ENCODE data around the gene USP47. TPM values are rescaled to one million over a fixed set of nuclear protein-coding genes. Genes with fewer than 3 reads are reported as not detected.

Gene USP47
- total RNA-seq, 1 experiment from 2014 or later: 24.2 TPM

- no peaks in the 10 kb centered on the region for H4K20me1 ChIP-seq (ENCODE audit: insufficient read depth)
- H3K9me2 ChIP-seq (ENCODE audit: insufficient read depth): no peaks in the 10 kb centered on the region
- intact Hi-C loops (cut with micrococcal nuclease; ENCODE audit: unreplicated experiment): no loop called here
- H3K27ac ChIP-seq: no peak overlapping the region
- ChIA-PET POLR2A (ENCODE audit: unreplicated experiment) (no interaction called here), CTCF (interaction anchor here (0.6 to 1.5 kb wide), 2 partner anchors 12 to 76 kb away, joined by 3 to 5 read pairs; no protein-coding TSS in a partner anchor)
- H3K27me3 ChIP-seq (ENCODE audit: insufficient read depth, low read depth): no peaks in the 10 kb centered on the region
- no peak overlapping the region for H2AFZ ChIP-seq
- H3F3A ChIP-seq (ENCODE audit: insufficient read depth, low read depth): no peaks in the 10 kb centered on the region
- no TSS peak for BruUV-seq (replicated peaks)
- H3K36me3 ChIP-seq (ENCODE audit: low read depth): no peaks in the 10 kb centered on the region
- TF ChIP-seq CTCF (conservative IDR thresholded peaks at IDR 0.05): no peak
- TF ChIP-seq EZH2 (IDR thresholded peaks at IDR 0.05; ENCODE audit: low read depth): no peak
- no peak for DNase-seq
- no peaks in the 10 kb centered on the region for H3K4me1 ChIP-seq (replicated peaks; ENCODE audit: insufficient read depth)
- H3K9me3 ChIP-seq (ENCODE audit: insufficient read depth, low read depth): no peaks in the 10 kb centered on the region
- H3K4me3 ChIP-seq: no peak overlapping the region
- H3K79me2 ChIP-seq (ENCODE audit: low read depth): no peaks in the 10 kb centered on the region
- H3K4me2 ChIP-seq: no peak overlapping the region
These were observed 126.1 kb downstream of the USP47 start for GRCh38 chr11:11967669-11968510.

GRCh38 chr11:11968511-11969280, 126.9 kb downstream of the USP47 start:
- Histone ChIP-seq H3K27me3 (ENCODE audit: insufficient read depth, low read depth) (no peaks in the 10 kb centered on the region), H3K4me2 (no peak overlapping the region), H3K79me2 (ENCODE audit: low read depth) (no peaks in the 10 kb centered on the region), H3K9me3 (ENCODE audit: insufficient read depth, low read depth) (no peaks in the 10 kb centered on the region), H3K4me1 (replicated peaks; ENCODE audit: insufficient read depth) (no peaks in the 10 kb centered on the region), H2AFZ (no peak overlapping the region), H3K36me3 (ENCODE audit: low read depth) (no peaks in the 10 kb centered on the region), H3K4me3 (no peak overlapping the region), H3K27ac (no peak overlapping the region), H3F3A (ENCODE audit: insufficient read depth, low read depth) (no peaks in the 10 kb centered on the region), H3K9me2 (ENCODE audit: insufficient read depth) (no peaks in the 10 kb centered on the region), H4K20me1 (ENCODE audit: insufficient read depth) (no peaks in the 10 kb centered on the region)
- no peak for TF ChIP-seq EZH2 (IDR thresholded peaks at IDR 0.05; ENCODE audit: low read depth)
- TF ChIP-seq CTCF (conservative IDR thresholded peaks at IDR 0.05): no peak
- ChIA-PET CTCF (no interaction called here), POLR2A (ENCODE audit: unreplicated experiment) (no interaction called here)
- no peak for DNase-seq
- intact Hi-C loops (cut with micrococcal nuclease; ENCODE audit: unreplicated experiment): no loop called here
- BruUV-seq (replicated peaks): no TSS peak

- POLR2A ChIA-PET (ENCODE audit: unreplicated experiment): no interaction called here
- no peak for DNase-seq
- H4K20me1 ChIP-seq (ENCODE audit: insufficient read depth): no peaks in the 10 kb centered on the region
These were observed 127.8 kb downstream of the USP47 start for GRCh38 chr11:11969380-11970215.

More at GRCh38 chr11:11969380-11970215, 127.8 kb downstream of the USP47 start:
- H3K79me2 ChIP-seq (ENCODE audit: low read depth): no peaks in the 10 kb centered on the region
- no peak overlapping the region for H3K27ac ChIP-seq
- no peak overlapping the region for H3K4me3 ChIP-seq
- H3F3A ChIP-seq (ENCODE audit: insufficient read depth, low read depth): no peaks in the 10 kb centered on the region
- H2AFZ ChIP-seq: no peak overlapping the region
- no peak for TF ChIP-seq CTCF (conservative IDR thresholded peaks at IDR 0.05)
- TF ChIP-seq EZH2 (IDR thresholded peaks at IDR 0.05; ENCODE audit: low read depth): no peak
- H3K9me3 ChIP-seq (ENCODE audit: insufficient read depth, low read depth): no peaks in the 10 kb centered on the region
- no peaks in the 10 kb centered on the region for H3K4me1 ChIP-seq (replicated peaks; ENCODE audit: insufficient read depth)
- H3K36me3 ChIP-seq (ENCODE audit: low read depth): no peaks in the 10 kb centered on the region
- CTCF ChIA-PET: no interaction called here
- no peaks in the 10 kb centered on the region for H3K27me3 ChIP-seq (ENCODE audit: insufficient read depth, low read depth)
- no TSS peak for BruUV-seq (replicated peaks)
- intact Hi-C loops (cut with micrococcal nuclease; ENCODE audit: unreplicated experiment): no loop called here
- no peaks in the 10 kb centered on the region for H3K9me2 ChIP-seq (ENCODE audit: insufficient read depth)
- H3K4me2 ChIP-seq: no peak overlapping the region

Measured in PC-9 (cell line).